CD14-positive monocyte (primary cell): ENCODE results near the gene TMEFF1. TPM values are rescaled to one million over a fixed set of nuclear protein-coding genes. Genes with fewer than 3 reads are reported as not detected.

Experiments
- DNase-seq, 3 donors: peaks; one replicate each; pipeline ENCODE4 v3.0.0-alpha.2; 2011 to 2022
- H2AFZ ChIP-seq: 2 replicates; pipeline ENCODE4 v1.6.0; 2012; ENCODE audit warnings: mild to moderate bottlenecking, low read depth, low read length, inconsistent platforms; ENCODE audit not compliant: insufficient read depth, poor library complexity, severe bottlenecking
- H3K27ac ChIP-seq, 2 donors: 1 replicate in 1 of 2; 2 replicates in 1 of 2; pipeline ENCODE4 v1.5.1; 2012 to 2013; ENCODE audit warnings: low read length in 2 of 2, control low read depth in 1 of 2, inconsistent platforms in 1 of 2, low read depth in 1 of 2, mild to moderate bottlenecking in 1 of 2
- H3K27me3 ChIP-seq, 2 donors: one replicate each; pipeline versions ENCODE4 v1.6.0 to v1.6.1; 2011 to 2013; ENCODE audit warnings: low read length in 2 of 2; ENCODE audit not compliant: control insufficient read depth in 2 of 2, insufficient read depth in 2 of 2
- H3K36me3 ChIP-seq, 2 donors: replicated peaks in 1 of 2; 1 replicate in 1 of 2; 2 replicates in 1 of 2; pipeline versions ENCODE4 v1.5.1 to v1.6.1; 2012 to 2013; ENCODE audit warnings: low read length in 2 of 2, control low read depth in 1 of 2, inconsistent platforms in 1 of 2, mild to moderate bottlenecking in 1 of 2; ENCODE audit not compliant: insufficient read depth in 2 of 2, control insufficient read depth in 1 of 2
- H3K4me1 ChIP-seq, 2 donors: 1 replicate in 1 of 2; 2 replicates in 1 of 2; pipeline versions ENCODE4 v1.5.1 to v1.6.1; 2012 to 2013; ENCODE audit warnings: low read length in 2 of 2, control low read depth in 1 of 2, inconsistent platforms in 1 of 2, mild to moderate bottlenecking in 1 of 2, moderate library complexity in 1 of 2; ENCODE audit not compliant: insufficient read depth in 2 of 2, control insufficient read depth in 1 of 2
- H3K4me2 ChIP-seq: replicated peaks from 2 replicates; pipeline ENCODE3; 2012; ENCODE audit warnings: low read length, moderate library complexity, mild to moderate bottlenecking; ENCODE audit not compliant: poor library complexity, severe bottlenecking; ENCODE audit errors: extremely low read depth
- H3K4me3 ChIP-seq, 3 experiments: fragments of 200-600 bp in 1 of 3; sonication (generic) in 1 of 3; replicated peaks in 1 of 3; 1 replicate in 2 of 3; 2 replicates in 1 of 3; pipeline ENCODE4 v1.5.1; 2011 to 2013; ENCODE audit warnings: low read length in 3 of 3, mild to moderate bottlenecking in 3 of 3, control low read depth in 2 of 3, low read depth in 2 of 3, inconsistent platforms in 1 of 3, moderate library complexity in 1 of 3
- H3K79me2 ChIP-seq: 2 replicates; pipeline ENCODE4 v1.6.0; 2012; ENCODE audit warnings: mild to moderate bottlenecking, control low read depth, inconsistent platforms, low read length, moderate library complexity; ENCODE audit not compliant: insufficient read depth
- H3K9ac ChIP-seq: 2 replicates; pipeline ENCODE4 v1.6.0; 2017; ENCODE audit warnings: low read length, mild to moderate bottlenecking; ENCODE audit not compliant: insufficient read depth, poor library complexity, severe bottlenecking
- H3K9me3 ChIP-seq, 2 donors: replicated peaks in 1 of 2; 1 replicate in 1 of 2; 2 replicates in 1 of 2; pipeline versions ENCODE4 v1.5.1 to v1.6.1; 2012 to 2013; ENCODE audit warnings: low read length in 2 of 2, control low read depth in 1 of 2; ENCODE audit not compliant: control insufficient read depth in 1 of 2, insufficient read depth in 1 of 2
- H4K20me1 ChIP-seq: 2 replicates; pipeline ENCODE4 v1.6.0; 2012; ENCODE audit warnings: mild to moderate bottlenecking, low read length, control low read depth, moderate library complexity; ENCODE audit not compliant: insufficient read depth
- H3K27ac Mint-ChIP-seq, 7 donors: one replicate each; pipeline ENCODE4 v1.8.0; 2020; ENCODE audit warnings: mild to moderate bottlenecking in 7 of 7, mixed read lengths in 7 of 7, moderate library complexity in 6 of 7, inconsistent platforms in 2 of 7
- H3K27me3 Mint-ChIP-seq, 3 donors: one replicate each; pipeline ENCODE4 v1.8.0; 2021 to 2022; ENCODE audit warnings: low read depth in 3 of 3, mild to moderate bottlenecking in 3 of 3, mixed read lengths in 3 of 3, moderate library complexity in 3 of 3, inconsistent platforms in 1 of 3
- H3K36me3 Mint-ChIP-seq, 2 donors: one replicate each; pipeline ENCODE4 v1.8.0; 2020; ENCODE audit warnings: mixed read lengths in 2 of 2, inconsistent platforms in 1 of 2, mild to moderate bottlenecking in 1 of 2
- H3K4me1 Mint-ChIP-seq: one replicate; pipeline ENCODE4 v1.8.0; 2020; ENCODE audit warnings: mild to moderate bottlenecking, mixed read lengths
- H3K4me3 Mint-ChIP-seq, 2 donors: one replicate each; pipeline ENCODE4 v1.8.0; 2020; ENCODE audit warnings: mild to moderate bottlenecking in 2 of 2, mixed read lengths in 2 of 2, moderate library complexity in 1 of 2
- H3K9me3 Mint-ChIP-seq, 7 donors: one replicate each; pipeline ENCODE4 v1.8.0; 2020 to 2022; ENCODE audit warnings: mixed read lengths in 7 of 7, mild to moderate bottlenecking in 6 of 7, moderate library complexity in 6 of 7, inconsistent platforms in 2 of 7
- WGBS: methylation state at CpG from one replicate; pipeline ENCODE4 v1.1.5; 2013; ENCODE audit warnings: missing lambda C conversion rate; ENCODE audit not compliant: insufficient coverage; 5-methylcytosine and 5-hydroxymethylcytosine counted together
- intact Hi-C, 2 donors: fragments of 100-400 bp; cut with micrococcal nuclease; formaldehyde crosslinking; loops; one replicate each; pipeline versions ENCODE4 v1.15.0 to v1.15.1; 2023
- polyA plus RNA-seq, 3 donors: library from polyadenylated mRNA; depleted of rRNA in 1 of 3; unstranded in 2 of 3; stranded (reverse) in 1 of 3; fragments of 300-500 nt in 2 of 3; fragments of >200 nt in 1 of 3; fragmentation: Illumina TruSeq in 2 of 3; gene quantifications; 1 replicate in 2 of 3; 2 replicates in 1 of 3; pipeline ENCODE4 v1.2.3, GENCODE V29; 2012 to 2021
- TF ChIP-seq, protein P1 (sequence below): fragments of 200-600 bp; IDR thresholded peaks from one replicate; pipeline ENCODE4 v1.8.0; 2022; ENCODE audit warnings: antibody characterized with exemption, mild to moderate bottlenecking

The TMEFF1 gene
- polyA plus RNA-seq, 3 donors = not detected

DNA sequence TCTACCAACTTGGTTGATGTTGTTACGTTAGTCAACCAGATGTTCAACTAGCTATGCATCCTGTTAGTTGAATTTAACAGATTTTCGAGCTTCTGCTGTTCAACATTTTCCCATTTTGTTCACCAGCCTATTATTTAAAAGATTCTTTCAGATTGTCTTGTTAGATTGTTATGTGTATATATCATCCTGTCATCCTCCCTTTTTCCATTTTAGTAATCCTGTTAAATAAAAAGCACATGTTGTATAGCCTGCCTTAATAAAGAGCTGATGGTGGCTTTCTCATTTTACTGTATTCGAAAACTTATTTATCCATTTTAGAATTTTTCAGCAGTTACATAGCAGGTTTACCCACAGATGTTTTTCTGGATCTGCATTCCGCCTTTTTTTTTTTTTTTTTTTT is 4.3 kb downstream of the TMEFF1 start:
- TF ChIP-seq, protein P1, sequence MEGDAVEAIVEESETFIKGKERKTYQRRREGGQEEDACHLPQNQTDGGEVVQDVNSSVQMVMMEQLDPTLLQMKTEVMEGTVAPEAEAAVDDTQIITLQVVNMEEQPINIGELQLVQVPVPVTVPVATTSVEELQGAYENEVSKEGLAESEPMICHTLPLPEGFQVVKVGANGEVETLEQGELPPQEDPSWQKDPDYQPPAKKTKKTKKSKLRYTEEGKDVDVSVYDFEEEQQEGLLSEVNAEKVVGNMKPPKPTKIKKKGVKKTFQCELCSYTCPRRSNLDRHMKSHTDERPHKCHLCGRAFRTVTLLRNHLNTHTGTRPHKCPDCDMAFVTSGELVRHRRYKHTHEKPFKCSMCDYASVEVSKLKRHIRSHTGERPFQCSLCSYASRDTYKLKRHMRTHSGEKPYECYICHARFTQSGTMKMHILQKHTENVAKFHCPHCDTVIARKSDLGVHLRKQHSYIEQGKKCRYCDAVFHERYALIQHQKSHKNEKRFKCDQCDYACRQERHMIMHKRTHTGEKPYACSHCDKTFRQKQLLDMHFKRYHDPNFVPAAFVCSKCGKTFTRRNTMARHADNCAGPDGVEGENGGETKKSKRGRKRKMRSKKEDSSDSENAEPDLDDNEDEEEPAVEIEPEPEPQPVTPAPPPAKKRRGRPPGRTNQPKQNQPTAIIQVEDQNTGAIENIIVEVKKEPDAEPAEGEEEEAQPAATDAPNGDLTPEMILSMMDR = no peak
- H3K36me3 Mint-ChIP-seq = peaks cover 0 to 7% of the 10 kb centered on the region in 2 donors
- peaks cover 15% of the 10 kb centered on the region for H3K4me1 Mint-ChIP-seq
- Histone ChIP-seq H3K4me1 (peaks cover 9 to 17% of the 10 kb centered on the region in 2 donors), H2AFZ (no peak overlapping the region), H3K9me3 (no peaks in the 10 kb centered on the region), H4K20me1 (no peaks in the 10 kb centered on the region), H3K4me2 (no peak overlapping the region), H3K79me2 (no peaks in the 10 kb centered on the region), H3K36me3 (no peaks in the 10 kb centered on the region), H3K27me3 (peaks cover 13 to 30% of the 10 kb centered on the region in 2 donors), H3K4me3 (no peak overlapping the region), H3K27ac (no peak overlapping the region), H3K9ac (no peak overlapping the region)
- H3K9me3 Mint-ChIP-seq = peaks cover 0 to 4% (median 2%) of the 10 kb centered on the region in 7 donors
- H3K27me3 Mint-ChIP-seq = peaks cover 22 to 29% (median 24%) of the 10 kb centered on the region in 3 donors
- H3K4me3 Mint-ChIP-seq = no peak overlapping the region
- no peak for DNase-seq
- WGBS = 100% methylated on average over 1 of the region's 4 CpGs
- intact Hi-C loops = no loop called here
- H3K27ac Mint-ChIP-seq = no peak overlapping the region

DNA sequence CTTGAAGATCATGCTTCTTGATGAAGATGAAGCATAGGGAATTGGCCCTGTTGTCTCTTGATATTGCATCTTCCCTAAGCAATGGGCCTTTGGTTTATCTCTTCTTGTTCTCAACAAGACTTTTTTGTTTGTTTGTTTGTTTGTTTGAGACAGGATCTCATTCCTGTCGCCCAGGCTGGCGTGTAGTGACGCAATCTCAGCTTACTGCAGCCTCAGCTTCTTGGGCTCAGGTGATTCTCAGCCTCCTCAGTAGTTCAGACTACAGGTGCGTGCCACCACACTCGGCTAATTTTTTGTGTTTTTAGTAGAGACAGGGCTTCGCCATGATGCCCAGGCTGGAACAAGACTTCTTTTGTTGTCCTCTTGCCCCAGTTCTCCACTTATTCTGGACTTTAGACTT is 5.2 kb downstream of the TMEFF1 start:
- Mint-ChIP-seq H3K27me3 (peaks cover 16 to 24% (median 18%) of the 10 kb centered on the region in 3 donors), H3K4me1 (peaks cover 11% of the 10 kb centered on the region), H3K27ac (no peak overlapping the region), H3K36me3 (peaks cover 0 to 7% of the 10 kb centered on the region in 2 donors), H3K4me3 (no peak overlapping the region), H3K9me3 (peaks cover 0 to 4% (median 2%) of the 10 kb centered on the region in 7 donors)
- no peaks in the 10 kb centered on the region for H3K79me2 ChIP-seq
- 85% methylated on average over 3 of the region's 6 CpGs for WGBS
- no peaks in the 10 kb centered on the region for H3K9me3 ChIP-seq
- no peak overlapping the region for H2AFZ ChIP-seq
- H3K9ac ChIP-seq = no peak overlapping the region
- H3K4me2 ChIP-seq = no peak overlapping the region
- H3K27ac ChIP-seq = no peak overlapping the region
- H3K4me1 ChIP-seq = peaks cover 6 to 10% of the 10 kb centered on the region in 2 donors
- no peak for DNase-seq
- H4K20me1 ChIP-seq = no peaks in the 10 kb centered on the region
- H3K36me3 ChIP-seq = no peaks in the 10 kb centered on the region
- H3K4me3 ChIP-seq = no peak overlapping the region
- TF ChIP-seq, protein P1 = no peak
- H3K27me3 ChIP-seq = peaks cover 7 to 25% of the 10 kb centered on the region in 2 donors
- intact Hi-C loops = no loop called here
